ENCODE measurements around the gene RNF2.
A peak's percentile ranks its signal among the peaks of the same experiment; 100 is the strongest.
"Not testable (repeated sequence)": the region's sequence is repeated elsewhere in the genome, so short reads cannot be mapped to it uniquely, and the experiment has no call there.

RNF2 gene

GRCh38 chr1:185044981-185045813 is at the start of gene RNF2:
Gene RNF2, plus strand, starts transcription at chr1:185045558. Its CDS starts 41,996 bp downstream, at chr1:185087554.
- Mint-ChIP-seq H3K4me1 (ENCODE audit: low read depth) (peaks cover 31% of the 10 kb centered on the region), H3K9me3 (no peaks in the 10 kb centered on the region), H3K27me3 (peaks cover 8% of the 10 kb centered on the region), H3K36me3 (ENCODE audit: low read depth) (no peaks in the 10 kb centered on the region), H3K4me3 (peak within 1 kb of the TSS; percentile 88), H3K27ac (peak within 1 kb of the TSS; percentile 85)

DNA sequence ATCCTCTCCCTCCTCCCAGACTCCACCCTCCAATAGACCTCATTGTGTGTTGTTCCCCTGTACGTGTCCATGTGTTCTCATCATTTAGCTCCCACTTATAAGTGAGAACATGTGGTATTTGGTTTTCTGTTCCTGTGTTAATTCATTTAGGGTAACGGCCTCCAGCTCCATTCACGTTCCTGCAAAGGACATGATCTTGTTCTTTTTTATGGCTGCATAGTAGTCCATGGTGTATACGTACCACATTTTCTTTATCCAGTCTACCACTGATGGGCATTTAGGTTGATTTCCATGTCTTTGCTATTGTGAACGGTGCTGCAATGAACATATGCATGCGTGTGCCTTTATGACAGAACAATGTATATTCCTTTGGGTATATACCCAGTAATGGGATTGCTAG is 45.4 kb upstream of the RNF2 start:
- H3K9me3 Mint-ChIP-seq; H3K36me3 Mint-ChIP-seq (ENCODE audit: low read depth); H3K4me3 Mint-ChIP-seq; H3K27ac Mint-ChIP-seq; H3K4me1 Mint-ChIP-seq (ENCODE audit: low read depth): not testable (repeated sequence)
- H3K27me3 Mint-ChIP-seq: peaks cover 18% of the 10 kb centered on the region

- H3K9me3 Mint-ChIP-seq; H3K4me1 Mint-ChIP-seq (ENCODE audit: low read depth); H3K36me3 Mint-ChIP-seq (ENCODE audit: low read depth); H3K27ac Mint-ChIP-seq; H3K4me3 Mint-ChIP-seq: not testable (repeated sequence)
- H3K27me3 Mint-ChIP-seq: peaks cover 12% of the 10 kb centered on the region
These were observed 44.0 kb upstream of the RNF2 start for GRCh38 chr1:185001312-185001880.

DNA sequence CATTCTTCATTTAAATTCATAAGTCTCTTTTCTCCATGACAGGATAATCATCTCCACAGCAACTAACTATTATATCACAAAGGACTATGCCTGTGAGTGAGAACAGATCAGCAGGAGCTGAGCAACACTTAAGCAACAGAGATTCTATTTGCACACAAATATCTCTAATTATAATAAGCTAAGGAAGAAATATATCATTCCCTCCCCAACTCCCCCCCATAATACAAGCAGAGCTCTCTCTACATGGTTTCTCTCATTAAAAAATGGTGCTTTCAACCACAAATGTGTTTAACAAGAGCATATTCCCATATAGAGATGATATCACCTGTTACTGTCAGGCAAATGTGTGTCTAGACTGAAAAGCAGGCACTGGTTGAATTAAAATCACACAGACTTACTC is 36.5 kb upstream of the RNF2 start:
- Mint-ChIP-seq H3K9me3 (no peaks in the 10 kb centered on the region), H3K4me1 (ENCODE audit: low read depth) (no peaks in the 10 kb centered on the region), H3K4me3 (no peak overlapping the region), H3K27ac (no peak overlapping the region), H3K27me3 (peaks cover 8% of the 10 kb centered on the region), H3K36me3 (ENCODE audit: low read depth) (no peaks in the 10 kb centered on the region)

DNA sequence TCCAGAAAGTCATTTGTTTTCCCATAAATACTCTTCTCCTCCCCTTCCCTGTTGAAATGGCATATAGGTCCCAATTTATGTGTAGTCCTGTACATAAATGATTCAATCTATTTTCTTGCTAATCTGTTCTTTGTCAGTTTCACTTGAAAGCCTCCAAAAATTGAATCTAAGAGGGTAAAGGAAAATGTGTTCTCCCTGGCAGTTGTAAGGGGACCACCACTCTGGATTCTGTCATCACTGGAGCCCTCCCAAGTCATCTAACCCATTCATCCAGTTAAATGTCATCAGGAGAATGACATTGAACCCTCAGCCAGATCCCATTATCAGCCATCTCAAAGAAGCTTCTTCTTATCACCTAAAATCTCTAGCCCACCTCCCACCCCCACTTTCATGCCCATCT is 35.0 kb upstream of the RNF2 start:
- H3K27me3 Mint-ChIP-seq: peaks cover 12% of the 10 kb centered on the region
- no peaks in the 10 kb centered on the region for H3K36me3 Mint-ChIP-seq (ENCODE audit: low read depth)
- H3K9me3 Mint-ChIP-seq: no peaks in the 10 kb centered on the region
- H3K27ac Mint-ChIP-seq: no peak overlapping the region
- no peak overlapping the region for H3K4me3 Mint-ChIP-seq
- H3K4me1 Mint-ChIP-seq (ENCODE audit: low read depth): no peaks in the 10 kb centered on the region

- H3K9me3 Mint-ChIP-seq: no peaks in the 10 kb centered on the region
- H3K27ac Mint-ChIP-seq: no peak overlapping the region
- H3K4me3 Mint-ChIP-seq: no peak overlapping the region
- peaks cover 15% of the 10 kb centered on the region for H3K27me3 Mint-ChIP-seq
- H3K4me1 Mint-ChIP-seq (ENCODE audit: low read depth): no peaks in the 10 kb centered on the region
- no peaks in the 10 kb centered on the region for H3K36me3 Mint-ChIP-seq (ENCODE audit: low read depth)
These were observed 30.4 kb upstream of the RNF2 start for GRCh38 chr1:185014941-185015340.

DNA sequence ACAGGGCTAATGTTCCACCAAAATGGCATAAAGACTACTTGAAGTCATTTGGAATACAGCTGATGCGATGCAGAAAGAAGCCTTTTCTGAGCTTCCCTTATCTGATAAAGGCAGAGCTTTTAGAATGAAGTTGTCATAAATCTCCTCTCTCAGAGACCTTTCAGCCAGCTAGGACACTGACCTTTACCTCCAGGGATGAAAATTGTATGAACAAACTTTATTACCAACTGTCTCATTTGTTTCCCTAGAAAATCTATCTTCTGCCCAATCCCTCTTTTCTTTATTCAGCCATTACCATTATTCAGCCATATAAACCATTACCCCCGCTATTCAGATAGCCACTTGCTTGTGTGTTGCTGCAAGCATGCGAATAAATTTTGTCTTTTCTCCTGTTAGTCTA is 29.7 kb upstream of the RNF2 start:
- H3K9me3 Mint-ChIP-seq: no peaks in the 10 kb centered on the region
- no peak overlapping the region for H3K4me3 Mint-ChIP-seq
- no peaks in the 10 kb centered on the region for H3K36me3 Mint-ChIP-seq (ENCODE audit: low read depth)
- peaks cover 15% of the 10 kb centered on the region for H3K27me3 Mint-ChIP-seq
- H3K4me1 Mint-ChIP-seq (ENCODE audit: low read depth): no peaks in the 10 kb centered on the region
- H3K27ac Mint-ChIP-seq: no peak overlapping the region

DNA sequence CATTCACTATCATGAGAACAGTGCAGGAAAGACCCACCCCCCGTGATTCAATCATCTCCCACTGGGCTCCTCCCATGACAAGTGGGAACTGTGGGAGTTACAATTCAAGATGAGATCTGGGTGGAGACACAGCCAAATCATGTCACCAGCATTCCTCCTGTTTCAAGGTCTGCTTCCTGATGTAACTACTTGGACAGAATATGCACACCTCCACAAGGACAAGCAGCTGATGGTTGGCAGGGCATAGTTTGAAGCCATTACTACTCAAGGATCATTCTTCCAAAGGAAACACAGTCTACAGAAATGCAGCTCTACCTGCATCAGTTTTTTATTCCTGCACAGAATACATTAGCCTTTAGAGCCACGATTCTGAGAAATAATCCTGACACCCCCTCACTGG is 28.5 kb upstream of the RNF2 start:
- Mint-ChIP-seq H3K27me3 (peaks cover 15% of the 10 kb centered on the region), H3K4me1 (ENCODE audit: low read depth) (no peaks in the 10 kb centered on the region), H3K27ac (no peak overlapping the region), H3K9me3 (no peaks in the 10 kb centered on the region), H3K36me3 (ENCODE audit: low read depth) (no peaks in the 10 kb centered on the region), H3K4me3 (no peak overlapping the region)

- Mint-ChIP-seq H3K4me1 (ENCODE audit: low read depth) (no peaks in the 10 kb centered on the region), H3K9me3 (no peaks in the 10 kb centered on the region), H3K27ac (no peak overlapping the region), H3K4me3 (no peak overlapping the region), H3K36me3 (ENCODE audit: low read depth) (no peaks in the 10 kb centered on the region), H3K27me3 (peaks cover 12% of the 10 kb centered on the region)
These were observed 28.0 kb upstream of the RNF2 start for GRCh38 chr1:185017338-185017737.

DNA sequence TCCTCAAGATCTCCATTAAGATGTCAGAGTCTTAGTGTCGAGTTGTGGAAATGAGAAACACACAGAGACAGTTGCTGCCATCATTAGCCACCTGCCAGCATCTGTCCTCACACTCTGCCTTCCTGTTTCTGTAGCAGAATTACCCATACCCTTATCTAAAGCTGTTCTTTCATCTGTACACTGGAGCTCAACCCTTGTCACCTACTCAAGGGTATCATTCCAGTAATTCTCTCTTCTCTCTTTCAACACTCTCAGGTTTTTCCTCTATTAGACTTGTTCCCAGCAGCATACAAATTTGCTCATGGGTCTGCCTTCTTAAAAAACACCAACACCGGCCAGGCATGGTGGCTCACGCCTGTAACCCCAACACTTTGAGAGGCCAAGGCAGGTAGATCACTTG is 27.4 kb upstream of the RNF2 start:
- H3K4me3 Mint-ChIP-seq: no peak overlapping the region
- no peaks in the 10 kb centered on the region for H3K36me3 Mint-ChIP-seq (ENCODE audit: low read depth)
- H3K9me3 Mint-ChIP-seq: no peaks in the 10 kb centered on the region
- H3K27ac Mint-ChIP-seq: no peak overlapping the region
- no peaks in the 10 kb centered on the region for H3K4me1 Mint-ChIP-seq (ENCODE audit: low read depth)
- H3K27me3 Mint-ChIP-seq: peaks cover 12% of the 10 kb centered on the region

DNA sequence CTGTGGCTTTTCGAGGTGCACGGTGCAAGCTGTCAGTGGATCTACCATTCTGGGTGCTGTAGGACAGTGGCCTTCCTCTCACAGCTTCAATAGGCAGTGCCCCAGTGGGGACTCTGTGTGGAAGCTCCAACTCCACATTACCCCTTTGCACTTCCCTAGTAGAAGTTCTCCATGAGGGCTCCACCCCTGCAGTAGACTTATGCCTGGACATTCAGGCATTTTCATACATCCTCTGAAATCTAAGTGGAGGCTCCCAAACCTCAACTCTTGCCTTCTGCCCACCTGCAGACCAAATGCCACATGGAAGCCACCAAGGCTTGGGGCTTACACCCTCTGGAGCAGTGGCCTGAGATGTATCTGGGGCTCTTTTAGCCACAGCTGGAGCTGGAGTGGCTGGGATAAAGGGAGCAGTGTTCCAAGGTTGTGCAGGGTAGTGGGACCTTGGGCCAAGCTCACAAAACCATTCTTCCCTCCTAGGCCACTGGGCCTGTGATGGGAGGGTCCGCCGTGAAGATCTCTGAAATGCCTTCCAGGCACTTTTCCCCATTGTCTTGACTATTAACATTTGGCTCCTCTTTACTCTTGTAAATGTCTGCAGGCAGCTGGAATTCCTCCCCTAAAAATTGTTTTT is 18.0 kb upstream of the RNF2 start:
- Mint-ChIP-seq H3K27me3 (peaks cover 14% of the 10 kb centered on the region), H3K4me1 (ENCODE audit: low read depth) (no peaks in the 10 kb centered on the region), H3K27ac (no peak overlapping the region)

DNA sequence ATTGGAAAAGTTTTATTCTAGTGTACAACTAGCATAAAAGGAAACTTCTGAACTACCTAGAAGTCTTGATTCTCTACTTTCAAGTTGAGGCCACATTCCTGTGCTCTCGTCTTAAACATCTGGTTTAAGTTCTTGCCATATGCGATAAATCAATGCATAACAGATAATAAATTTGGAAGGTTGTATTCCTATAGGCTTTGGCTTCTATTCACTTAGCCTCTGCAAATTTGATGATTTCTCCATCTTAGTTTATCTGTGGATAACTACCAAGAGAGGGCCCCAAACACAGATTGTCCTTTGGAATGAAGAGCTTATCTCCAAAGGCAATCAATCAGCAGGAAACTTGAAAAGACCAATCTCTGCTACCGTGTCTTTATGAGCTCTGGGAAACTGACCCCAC is 11.7 kb upstream of the RNF2 start:
- Mint-ChIP-seq H3K9me3 (no peaks in the 10 kb centered on the region), H3K36me3 (ENCODE audit: low read depth) (no peaks in the 10 kb centered on the region), H3K27me3 (peaks cover 6% of the 10 kb centered on the region), H3K4me1 (ENCODE audit: low read depth) (no peaks in the 10 kb centered on the region), H3K27ac (no peak overlapping the region), H3K4me3 (no peak overlapping the region)

More for the DNA sequence above, 18.0 kb upstream of the RNF2 start:
- peaks cover 15% of the 10 kb centered on the region for H3K9me3 Mint-ChIP-seq
- H3K4me3 Mint-ChIP-seq: no peak overlapping the region
- H3K36me3 Mint-ChIP-seq (ENCODE audit: low read depth): peaks cover 6% of the 10 kb centered on the region

DNA sequence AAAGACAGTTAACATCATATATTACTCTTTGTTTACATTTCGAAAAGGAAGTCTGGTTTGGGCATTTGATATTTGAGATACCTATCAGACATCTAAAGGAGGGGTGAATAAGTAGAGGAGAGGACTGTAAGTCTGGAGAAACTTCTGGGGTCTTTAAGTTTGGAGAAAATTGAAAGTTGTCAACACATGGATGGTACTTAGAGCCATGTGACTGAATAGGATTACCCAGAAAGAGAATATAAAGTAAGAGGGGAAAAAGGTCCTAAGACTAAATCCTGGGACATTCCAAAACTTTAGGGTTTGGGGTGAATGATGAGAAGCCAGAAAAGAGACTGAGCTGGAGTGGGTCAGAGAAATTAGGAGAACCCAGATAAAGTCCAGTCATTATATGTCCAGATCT is 10.1 kb upstream of the RNF2 start:
- H3K27ac Mint-ChIP-seq: no peak overlapping the region
- H3K4me3 Mint-ChIP-seq: no peak overlapping the region
- H3K9me3 Mint-ChIP-seq: no peaks in the 10 kb centered on the region
- no peaks in the 10 kb centered on the region for H3K4me1 Mint-ChIP-seq (ENCODE audit: low read depth)
- peaks cover 4% of the 10 kb centered on the region for H3K27me3 Mint-ChIP-seq
- H3K36me3 Mint-ChIP-seq (ENCODE audit: low read depth): no peaks in the 10 kb centered on the region

- H3K27me3 Mint-ChIP-seq: no peaks in the 10 kb centered on the region
- no peaks in the 10 kb centered on the region for H3K36me3 Mint-ChIP-seq (ENCODE audit: low read depth)
- no peaks in the 10 kb centered on the region for H3K4me1 Mint-ChIP-seq (ENCODE audit: low read depth)
- H3K9me3 Mint-ChIP-seq: no peaks in the 10 kb centered on the region
- H3K27ac Mint-ChIP-seq: no peak overlapping the region
- no peak overlapping the region for H3K4me3 Mint-ChIP-seq
These were observed 6.5 kb upstream of the RNF2 start for GRCh38 chr1:185038813-185039376.

DNA sequence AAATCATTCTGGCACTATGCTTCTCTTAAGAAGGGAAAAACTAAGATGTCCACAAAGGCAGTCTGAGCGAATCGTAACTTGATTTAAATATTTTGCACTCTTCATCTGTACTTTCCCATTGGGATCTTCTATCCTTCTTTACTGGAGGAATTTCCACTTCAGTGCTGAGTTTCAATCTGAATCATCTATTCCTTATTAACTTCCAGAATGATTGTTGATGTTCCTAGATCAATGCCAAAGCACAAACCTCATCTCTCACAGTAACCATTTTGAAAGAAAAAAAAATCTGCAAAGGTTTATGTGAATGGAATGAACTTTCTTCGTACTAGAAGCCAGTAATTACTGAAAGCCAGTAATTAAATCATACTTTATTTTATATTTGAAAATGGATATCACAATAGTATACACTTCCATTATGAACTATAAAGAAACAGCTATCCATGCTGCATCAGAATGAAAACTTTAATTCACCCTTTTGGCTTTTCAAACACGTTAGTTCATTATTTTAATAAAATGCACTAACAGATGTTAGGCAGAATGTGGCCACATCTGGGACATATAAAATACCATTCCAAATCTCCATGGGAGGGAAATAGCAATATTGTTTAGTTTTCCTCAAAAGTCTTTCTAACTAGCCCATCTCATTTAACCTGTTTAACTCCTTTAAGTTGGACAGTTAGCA is 5.5 kb upstream of the RNF2 start:
- Mint-ChIP-seq H3K27me3 (peaks cover 8% of the 10 kb centered on the region), H3K9me3 (no peaks in the 10 kb centered on the region), H3K4me3 (no peak overlapping the region), H3K27ac (no peak overlapping the region), H3K36me3 (ENCODE audit: low read depth) (no peaks in the 10 kb centered on the region), H3K4me1 (ENCODE audit: low read depth) (peaks cover 4% of the 10 kb centered on the region)
